Upper lobe of left lung (tissue), 6 donors: Measurements from ENCODE around the gene PRDX3. TPM values are rescaled to one million over a fixed set of nuclear protein-coding genes. Genes with fewer than 3 reads are reported as not detected.

ENCODE experiments used
- ATAC-seq, 2 donors: fragments of 200-7000 bp; cut with Tn5 transposase; one replicate each; pipeline ENCODE4 v1.9.1; 2022; ENCODE audit warnings: mild to moderate bottlenecking in 2 of 2, moderate library complexity in 2 of 2; ENCODE audit not compliant: low FRiP score in 2 of 2
- DNase-seq, 2 donors: peaks; one replicate each; pipeline ENCODE4 v3.0.0-alpha.2; 2019 to 2020
- H3K27ac ChIP-seq, 4 donors: fragments of 200-600 bp; sonication (generic); one replicate each; pipeline ENCODE4 v1.5.1; 2016 to 2019
- H3K27me3 ChIP-seq, 4 donors: fragments of 200-600 bp; sonication (generic); one replicate each; pipeline ENCODE4 v1.5.1; 2017 to 2019
- H3K36me3 ChIP-seq, 4 donors: fragments of 200-600 bp; sonication (generic); one replicate each; pipeline ENCODE4 v1.5.1; 2016 to 2019
- H3K4me1 ChIP-seq, 4 donors: fragments of 200-600 bp; sonication (generic); one replicate each; pipeline ENCODE4 v1.5.1; 2018 to 2019
- H3K4me3 ChIP-seq, 4 donors: fragments of 200-600 bp; sonication (generic); one replicate each; pipeline ENCODE4 v1.5.1; 2017 to 2019; ENCODE audit warnings: mild to moderate bottlenecking in 2 of 4, moderate library complexity in 1 of 4
- H3K9me3 ChIP-seq, 4 donors: fragments of 200-600 bp; sonication (generic); one replicate each; pipeline ENCODE4 v1.5.1; 2018 to 2019
- EP300 ChIP-seq, 4 donors: sonication (generic); formaldehyde crosslinking; IDR thresholded peaks; one replicate each; pipeline ENCODE4 v1.5.1; 2017; ENCODE audit warnings: antibody characterized with exemption in 4 of 4, control low read depth in 2 of 4
- POLR2A ChIP-seq, 4 donors: fragments of 450-650 bp; IDR thresholded peaks; one replicate each; pipeline ENCODE4 v1.5.1; 2016 to 2017; ENCODE audit warnings: antibody characterized with exemption in 4 of 4, mild to moderate bottlenecking in 2 of 4
- POLR2AphosphoS5 ChIP-seq, 2 donors: sonication (generic); formaldehyde crosslinking; IDR thresholded peaks; one replicate each; pipeline ENCODE4 v1.5.1; 2017; ENCODE audit warnings: antibody characterized with exemption in 2 of 2
- WGBS, 2 donors: methylation state at CpG; one replicate each; pipeline ENCODE4 v1.1.5; 2017 to 2018; 5-methylcytosine and 5-hydroxymethylcytosine counted together
- total RNA-seq, 6 donors: library from RNA; depleted of rRNA in 4 of 6; stranded (reverse); fragments of >200 nt in 4 of 6; gene quantifications; one replicate each; pipeline versions ENCODE4 v1.1.0 to v1.2.1, GENCODE V29; 2016 to 2021
- TF ChIP-seq, protein P1 (sequence below), 6 experiments: fragments of 450-650 bp in 4 of 6; fragments of 200-600 bp in 2 of 6; sonication (generic) in 2 of 6; IDR thresholded peaks; one replicate each; pipeline ENCODE4 v1.5.1; 2016 to 2019; ENCODE audit warnings: antibody characterized with exemption in 6 of 6
- donor health status: DM: no; HTN: no; CAD: no; lungs with moderate emphysema.
- donor health status: DM: no; HTN: yes; CAD: no; lungs with severe emphysema.

PRDX3 gene
- total RNA-seq, 6 donors from 2014 or later = 29.9 to 104 (median 85.1) TPM

GRCh38 chr10:119222537-119222936, 43.9 kb upstream of the PRDX3 start:
- peaks cover 44 to 89% (median 67%) of the 10 kb centered on the region in 4 donors for H3K4me1 ChIP-seq
- no peaks in the 10 kb centered on the region for H3K36me3 ChIP-seq
- H3K9me3 ChIP-seq = no peaks in the 10 kb centered on the region
- TF ChIP-seq POLR2A (IDR thresholded peaks at IDR 0.05) (no peak), POLR2AphosphoS5 (IDR thresholded peaks at IDR 0.05) (no peak), EP300 (IDR thresholded peaks at IDR 0.05) (no peak)
- TF ChIP-seq, protein P1, sequence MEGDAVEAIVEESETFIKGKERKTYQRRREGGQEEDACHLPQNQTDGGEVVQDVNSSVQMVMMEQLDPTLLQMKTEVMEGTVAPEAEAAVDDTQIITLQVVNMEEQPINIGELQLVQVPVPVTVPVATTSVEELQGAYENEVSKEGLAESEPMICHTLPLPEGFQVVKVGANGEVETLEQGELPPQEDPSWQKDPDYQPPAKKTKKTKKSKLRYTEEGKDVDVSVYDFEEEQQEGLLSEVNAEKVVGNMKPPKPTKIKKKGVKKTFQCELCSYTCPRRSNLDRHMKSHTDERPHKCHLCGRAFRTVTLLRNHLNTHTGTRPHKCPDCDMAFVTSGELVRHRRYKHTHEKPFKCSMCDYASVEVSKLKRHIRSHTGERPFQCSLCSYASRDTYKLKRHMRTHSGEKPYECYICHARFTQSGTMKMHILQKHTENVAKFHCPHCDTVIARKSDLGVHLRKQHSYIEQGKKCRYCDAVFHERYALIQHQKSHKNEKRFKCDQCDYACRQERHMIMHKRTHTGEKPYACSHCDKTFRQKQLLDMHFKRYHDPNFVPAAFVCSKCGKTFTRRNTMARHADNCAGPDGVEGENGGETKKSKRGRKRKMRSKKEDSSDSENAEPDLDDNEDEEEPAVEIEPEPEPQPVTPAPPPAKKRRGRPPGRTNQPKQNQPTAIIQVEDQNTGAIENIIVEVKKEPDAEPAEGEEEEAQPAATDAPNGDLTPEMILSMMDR (IDR thresholded peaks at IDR 0.05) = no peak
- H3K4me3 ChIP-seq = no peak overlapping the region
- H3K27ac ChIP-seq = peak overlapping the region; percentile 67 to 76 (median 74)
- DNase-seq (no peak), ATAC-seq (peak; percentile 22 to 47)
- 28 to 30% methylated on average over 9 of the region's 9 CpGs for WGBS, 2 donors
- H3K27me3 ChIP-seq = no peaks in the 10 kb centered on the region

GRCh38 chr10:119221666-119222065, 43.1 kb upstream of the PRDX3 start:
- 89 to 100% methylated on average over 1 of the region's 1 CpG for WGBS, 2 donors
- H3K27ac ChIP-seq = peak overlapping the region; percentile 67 to 76 (median 74)
- no peaks in the 10 kb centered on the region for H3K9me3 ChIP-seq
- H3K27me3 ChIP-seq = no peaks in the 10 kb centered on the region
- H3K36me3 ChIP-seq = no peaks in the 10 kb centered on the region
- no peak for DNase-seq
- H3K4me3 ChIP-seq = no peak overlapping the region
- no peak for TF ChIP-seq POLR2AphosphoS5 (IDR thresholded peaks at IDR 0.05)
- TF ChIP-seq, protein P1 (IDR thresholded peaks at IDR 0.05) = no peak
- TF ChIP-seq EP300 (IDR thresholded peaks at IDR 0.05) = no peak
- no peak for TF ChIP-seq POLR2A (IDR thresholded peaks at IDR 0.05)
- no peak for ATAC-seq
- H3K4me1 ChIP-seq = peaks cover 47 to 88% (median 72%) of the 10 kb centered on the region in 4 donors

DNA sequence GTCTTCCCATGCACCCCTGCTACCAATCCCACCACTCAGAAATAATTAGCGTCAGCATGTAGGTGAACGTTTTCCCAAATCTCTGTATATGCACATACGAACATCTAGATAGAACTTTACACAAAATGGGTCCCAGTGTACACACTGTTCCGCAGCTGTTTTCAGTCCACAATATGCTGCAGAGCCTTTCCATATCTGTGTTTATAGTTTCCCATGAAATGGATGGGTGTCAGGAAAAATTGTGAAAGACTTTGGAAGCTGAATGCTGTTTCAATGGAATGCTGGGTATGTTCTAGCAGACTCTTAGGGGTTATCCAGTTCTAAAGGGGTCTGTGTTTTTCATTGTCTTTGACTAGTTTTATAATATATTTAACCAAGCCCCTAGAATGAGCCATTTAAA, 42.6 kb upstream of the PRDX3 start:
- H3K36me3 ChIP-seq = no peaks in the 10 kb centered on the region
- TF ChIP-seq POLR2A (IDR thresholded peaks at IDR 0.05) = no peak
- peak in 1 of 4 donors; percentile 64 for TF ChIP-seq EP300 (IDR thresholded peaks at IDR 0.05)
- peak in 1 of 2 donors; percentile 8 for TF ChIP-seq POLR2AphosphoS5 (IDR thresholded peaks at IDR 0.05)
- TF ChIP-seq, protein P1 (IDR thresholded peaks at IDR 0.05) = no peak
- WGBS, 2 donors = 68 to 80% methylated on average over 4 of the region's 4 CpGs
- H3K27ac ChIP-seq = peak overlapping the region; percentile 67 to 76 (median 74)
- H3K4me1 ChIP-seq = peaks cover 48 to 86% (median 74%) of the 10 kb centered on the region in 4 donors
- no peak overlapping the region for H3K4me3 ChIP-seq
- no peaks in the 10 kb centered on the region for H3K27me3 ChIP-seq
- DNase-seq = no peak
- no peaks in the 10 kb centered on the region for H3K9me3 ChIP-seq
- ATAC-seq = peak in 1 of 2 donors; percentile 38

- Histone ChIP-seq H3K36me3 (no peaks in the 10 kb centered on the region), H3K4me3 (no peak overlapping the region), H3K9me3 (no peaks in the 10 kb centered on the region), H3K27me3 (no peaks in the 10 kb centered on the region), H3K4me1 (peaks cover 46 to 90% (median 78%) of the 10 kb centered on the region in 4 donors), H3K27ac (peak overlapping the region; percentile 60 to 76 (median 68))
- TF ChIP-seq, protein P1 (IDR thresholded peaks at IDR 0.05) = no peak
- TF ChIP-seq POLR2A (IDR thresholded peaks at IDR 0.05) (no peak), POLR2AphosphoS5 (IDR thresholded peaks at IDR 0.05) (no peak), EP300 (IDR thresholded peaks at IDR 0.05) (no peak)
- DNase-seq (no peak), ATAC-seq (no peak)
- 69 to 76% methylated on average over 5 of the region's 5 CpGs for WGBS, 2 donors
Observed at GRCh38 chr10:119219871-119220270, 41.3 kb upstream of the PRDX3 start.

DNA sequence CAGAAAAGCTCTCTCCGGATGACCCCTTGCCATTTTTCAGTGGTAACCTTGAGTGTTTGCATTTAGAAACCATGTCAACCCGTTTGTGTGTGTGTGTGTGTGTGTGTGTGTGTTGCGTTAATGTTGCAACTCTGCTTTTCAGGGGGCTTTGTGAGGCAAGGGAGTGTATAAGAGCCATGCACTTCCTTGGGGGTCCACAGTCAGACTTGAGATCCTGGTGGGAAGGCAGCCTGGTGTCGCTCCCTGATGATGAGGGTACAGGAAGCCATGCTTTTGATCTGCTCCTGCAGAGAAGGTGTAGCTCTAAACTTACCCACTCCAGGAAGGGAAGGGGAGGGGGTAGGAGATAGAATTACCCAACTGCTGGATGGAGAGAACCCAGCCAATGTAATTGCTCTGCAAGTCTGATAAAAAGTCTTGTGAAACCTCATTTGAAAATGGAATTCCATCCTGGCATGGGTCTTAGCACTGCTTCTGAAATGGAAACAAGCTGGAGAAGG, 39.4 kb upstream of the PRDX3 start:
- TF ChIP-seq, protein P1 (IDR thresholded peaks at IDR 0.05) = no peak
- TF ChIP-seq POLR2A (IDR thresholded peaks at IDR 0.05) = no peak
- TF ChIP-seq POLR2AphosphoS5 (IDR thresholded peaks at IDR 0.05) = no peak
- no peak for TF ChIP-seq EP300 (IDR thresholded peaks at IDR 0.05)
- Histone ChIP-seq H3K4me3 (no peak overlapping the region), H3K4me1 (peaks cover 54 to 97% (median 78%) of the 10 kb centered on the region in 4 donors), H3K27me3 (no peaks in the 10 kb centered on the region), H3K27ac (peak overlapping the region in 3 of 4 donors; percentile 52 to 71 (median 58)), H3K9me3 (no peaks in the 10 kb centered on the region), H3K36me3 (no peaks in the 10 kb centered on the region)
- DNase-seq = no peak
- peak; percentile 60 to 62 for ATAC-seq
- WGBS, 2 donors = 39 to 47% methylated on average over 3 to 4 of the region's 4 CpGs
